K562 (cell line): ENCODE measurements around the gene MED12. TPM values are rescaled to one million over a fixed set of nuclear protein-coding genes. Genes with fewer than 3 reads are reported as not detected.

Source experiments
- ATAC-seq: fragments of 200-7000 bp; cut with Tn5 transposase; 3 replicates; pipeline ENCODE4 v1.9.1; 2020; ENCODE audit warnings: moderate library complexity
- BruUV-seq: library from RNA; stranded (reverse); fragments of 400-500 nt; replicated peaks from 2 replicates; lab custom pipeline; 2021; lab: Mats Ljungman, UMichigan
- CTCF ChIA-PET: fragments of 300-600 bp; formaldehyde crosslinking; extraction: SDS; loops from one replicate; lab custom pipeline; 2021; ENCODE audit warnings: low intra/inter-chr PET ratio; lab: Yijun Ruan, JAX
- POLR2A ChIA-PET: fragments of 300-600, 350-650 bp; sonication (Branson Sonifier 250); formaldehyde crosslinking; extraction: SDS; loops from one replicate; lab custom pipeline; 2021; ENCODE audit warnings: antibody characterized with exemption, inconsistent platforms; lab: Yijun Ruan, JAX
- DNase-seq, 4 experiments: peaks; one replicate each; pipeline versions ENCODE4 v3.0.0 to v3.0.0-alpha.2; 2011 to 2018; ENCODE audit warnings: low spot score in 3 of 4, mixed read lengths in 3 of 4; ENCODE audit errors: extremely low read depth in 1 of 4
- FAIRE-seq: peaks from 2 replicates; lab custom pipeline; 2011; peaks lifted over from hg19 to GRCh38; lab: Jason Lieb, UNC
- H2AFZ ChIP-seq: 2 replicates; pipeline ENCODE4 v1.6.0; 2011; ENCODE audit warnings: low read depth, low read length, control low read depth, inconsistent platforms
- H3K27ac ChIP-seq: fragments of 200-600 bp; 3 replicates; pipeline ENCODE4 v1.8.0; 2011; ENCODE audit warnings: low read depth, mild to moderate bottlenecking, control low read depth, inconsistent platforms, low read length, moderate library complexity, mixed read lengths; ENCODE audit errors: extremely low read depth
- H3K27me3 ChIP-seq, 2 experiments: fragments of 300-600 bp in 1 of 2; 2 replicates in 1 of 2; 3 replicates in 1 of 2; pipeline versions ENCODE4 v1.6.0 to v1.8.0; 2011; ENCODE audit warnings: inconsistent platforms in 2 of 2, low read length in 2 of 2, mild to moderate bottlenecking in 1 of 2, mixed read lengths in 1 of 2, moderate library complexity in 1 of 2; ENCODE audit not compliant: control insufficient read depth in 2 of 2, insufficient read depth in 2 of 2
- H3K36me3 ChIP-seq: fragments of 300-600 bp; 3 replicates; pipeline ENCODE4 v1.8.0; 2011; ENCODE audit warnings: mild to moderate bottlenecking, low read length, inconsistent platforms; ENCODE audit not compliant: control insufficient read depth, insufficient read depth
- H3K4me1 ChIP-seq, 2 experiments: fragments of 200-600 bp in 1 of 2; replicated peaks in 1 of 2; 2 replicates in 1 of 2; 3 replicates in 1 of 2; pipeline versions ENCODE4 v1.5.1 to v1.8.0; 2011; ENCODE audit warnings: inconsistent platforms in 2 of 2, low read length in 2 of 2, mild to moderate bottlenecking in 1 of 2, mixed read lengths in 1 of 2, moderate library complexity in 1 of 2; ENCODE audit not compliant: control insufficient read depth in 2 of 2, insufficient read depth in 2 of 2
- H3K4me2 ChIP-seq: 2 replicates; pipeline ENCODE4 v1.6.1; 2011; ENCODE audit warnings: low read length, control low read depth, inconsistent platforms, mixed read lengths; ENCODE audit not compliant: insufficient read depth
- H3K4me3 ChIP-seq: fragments of 200-600 bp; sonication (generic), shearing (Covaris generic); 2 replicates; pipeline ENCODE4 v1.5.1; 2016; ENCODE audit warnings: control low read depth, inconsistent platforms
- H3K79me2 ChIP-seq: fragments of 200-600 bp; 3 replicates; pipeline ENCODE4 v1.8.0; 2011; ENCODE audit warnings: low read length, inconsistent platforms; ENCODE audit not compliant: control insufficient read depth, insufficient read depth
- H3K9ac ChIP-seq, 2 experiments: 2 replicates each; pipeline versions ENCODE4 v1.6.0 to v1.6.1; 2011; ENCODE audit warnings: low read depth in 2 of 2, low read length in 2 of 2, control low read depth in 1 of 2, inconsistent platforms in 1 of 2, mild to moderate bottlenecking in 1 of 2, mixed read lengths in 1 of 2; ENCODE audit not compliant: insufficient read depth in 1 of 2
- H3K9me1 ChIP-seq: one replicate; pipeline ENCODE4 v1.6.0; 2011; ENCODE audit warnings: inconsistent platforms, mild to moderate bottlenecking, low read length, moderate library complexity; ENCODE audit not compliant: control insufficient read depth, insufficient read depth
- H3K9me3 ChIP-seq: replicated peaks from 2 replicates; pipeline ENCODE4 v1.5.1; 2011; ENCODE audit warnings: low read depth, low read length, inconsistent platforms; ENCODE audit not compliant: control insufficient read depth, insufficient read depth
- H4K20me1 ChIP-seq: replicated peaks from 2 replicates; pipeline ENCODE4 v1.6.1; 2011; ENCODE audit warnings: low read length, inconsistent platforms, mixed read lengths; ENCODE audit not compliant: control insufficient read depth, insufficient read depth
- GTF2E2 ChIP-seq: fragments of 200-800 bp; sonication (Bioruptor generic); IDR thresholded peaks from 2 replicates; pipeline ENCODE4 v1.6.1; 2016; ENCODE audit warnings: missing genetic modification characterization, missing compliant biosample characterization
- NCOA1 ChIP-seq: fragments of 450-650 bp; IDR thresholded peaks from 2 replicates; pipeline ENCODE4 v1.6.1; 2016; ENCODE audit warnings: low read depth
- NR2C2 ChIP-seq, 2 experiments: fragments of 200-800 bp in 1 of 2; sonication (Bioruptor generic) in 1 of 2; sonication (generic) in 1 of 2; formaldehyde crosslinking in 1 of 2; IDR thresholded peaks; 2 replicates each; pipeline versions ENCODE4 v1.6.1 to v1.8.0; 2016 to 2022; ENCODE audit warnings: mild to moderate bottlenecking in 1 of 2, missing compliant biosample characterization in 1 of 2, missing genetic modification characterization in 1 of 2, missing genetic modification reagents in 1 of 2
- ZNF586 ChIP-seq: fragments of 450-650 bp; formaldehyde crosslinking; conservative IDR thresholded peaks from 2 replicates; pipeline ENCODE4 v1.4.0; 2020; ENCODE audit warnings: mild to moderate bottlenecking, moderate library complexity
- ZNF668 ChIP-seq: fragments of 250-450 bp; sonication (Bioruptor Pico); IDR thresholded peaks from 2 replicates; pipeline ENCODE4 v1.8.0; 2022; ENCODE audit warnings: mild to moderate bottlenecking, inconsistent platforms
- WGBS: fragments of 100-300 bp; shearing (Covaris generic); methylation state at CpG from one replicate; pipeline ENCODE4 v1.1.6; 2016; ENCODE audit warnings: low coverage, mixed read lengths; ENCODE audit not compliant: insufficient coverage; ENCODE audit errors: missing lambda C conversion rate; 5-methylcytosine and 5-hydroxymethylcytosine counted together
- in situ Hi-C: fragments of 300-500 bp; cut with MboI; formaldehyde crosslinking; loops from 4 replicates; pipeline ENCODE4 v1.15.0; 2018; ENCODE audit warnings: inconsistent platforms, mixed read lengths
- intact Hi-C: fragments of 100-400 bp; cut with micrococcal nuclease; formaldehyde crosslinking; loops from 2 replicates; pipeline ENCODE4 v1.14.2; 2022
- polyA plus RNA-seq, 8 experiments: library from polyadenylated mRNA; depleted of rRNA in 4 of 8; stranded (reverse) in 5 of 8; unstranded in 3 of 8; fragments of >200 nt; fragmentation: Nextera tagmentation in 2 of 8; fragmentation: Illumina TruSeq in 1 of 8; extraction: Ambion mirVana in 2 of 8; extraction: Trizol in 1 of 8; gene quantifications; 2 replicates each; pipeline versions ENCODE4 v1.2.1 to v1.2.3, GENCODE V29; 2011 to 2014; ENCODE audit warnings: inconsistent platforms in 1 of 8, missing spikeins in 1 of 8
- total RNA-seq, 7 experiments: library from RNA; depleted of rRNA in 6 of 7; stranded (reverse); fragments of >200 nt in 6 of 7; fragmentation: Illumina TruSeq in 2 of 7; extraction: Trizol in 2 of 7; gene quantifications; 2 replicates each; pipeline versions ENCODE4 v1.2.1 to v1.2.3, GENCODE V29; 2011 to 2021; ENCODE audit warnings: low replicate concordance in 1 of 7
- TF ChIP-seq, protein P1 (sequence below): fragments of 450-650 bp; IDR thresholded peaks from 2 replicates; pipeline ENCODE4 v1.7.0; 2016; ENCODE audit warnings: borderline replicate concordance

Gene MED12
- total and polyA plus RNA-seq, 9 of the 15 experiments (the other 6 are each of a cell fraction or from before 2014, with no cell fraction given) = 1.6 to 49.7 (median 8.6) TPM

DNA sequence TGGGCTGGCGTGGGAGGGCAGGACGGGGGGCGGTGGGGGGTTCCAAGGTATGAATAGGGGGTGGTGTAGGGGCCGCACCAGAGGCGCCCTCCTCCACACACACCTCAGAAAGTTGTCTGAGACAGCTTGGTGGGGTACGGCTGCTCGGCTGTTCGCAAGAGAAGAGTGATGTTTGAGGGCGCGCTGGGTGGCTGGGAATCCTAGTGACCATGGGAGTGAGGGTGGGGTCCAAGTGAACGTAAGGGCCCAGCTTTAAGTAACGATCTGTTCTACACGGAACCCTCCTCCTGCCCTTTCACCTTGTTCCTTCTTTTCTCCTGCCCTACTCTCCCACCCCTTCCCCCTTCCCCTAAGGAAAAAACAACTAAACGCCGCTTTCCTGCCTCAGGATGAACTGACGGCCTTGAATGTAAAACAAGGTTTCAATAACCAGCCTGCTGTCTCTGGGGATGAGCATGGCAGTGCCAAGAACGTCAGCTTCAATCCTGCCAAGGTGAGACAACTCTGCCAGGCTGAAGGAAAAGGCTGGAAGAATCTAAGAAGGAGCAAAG lies 664 bp downstream of the MED12 start:
- H3K9ac ChIP-seq = peak overlapping the region; percentile 86 to 96
- TF ChIP-seq NCOA1 = no peak
- TF ChIP-seq, protein P1, sequence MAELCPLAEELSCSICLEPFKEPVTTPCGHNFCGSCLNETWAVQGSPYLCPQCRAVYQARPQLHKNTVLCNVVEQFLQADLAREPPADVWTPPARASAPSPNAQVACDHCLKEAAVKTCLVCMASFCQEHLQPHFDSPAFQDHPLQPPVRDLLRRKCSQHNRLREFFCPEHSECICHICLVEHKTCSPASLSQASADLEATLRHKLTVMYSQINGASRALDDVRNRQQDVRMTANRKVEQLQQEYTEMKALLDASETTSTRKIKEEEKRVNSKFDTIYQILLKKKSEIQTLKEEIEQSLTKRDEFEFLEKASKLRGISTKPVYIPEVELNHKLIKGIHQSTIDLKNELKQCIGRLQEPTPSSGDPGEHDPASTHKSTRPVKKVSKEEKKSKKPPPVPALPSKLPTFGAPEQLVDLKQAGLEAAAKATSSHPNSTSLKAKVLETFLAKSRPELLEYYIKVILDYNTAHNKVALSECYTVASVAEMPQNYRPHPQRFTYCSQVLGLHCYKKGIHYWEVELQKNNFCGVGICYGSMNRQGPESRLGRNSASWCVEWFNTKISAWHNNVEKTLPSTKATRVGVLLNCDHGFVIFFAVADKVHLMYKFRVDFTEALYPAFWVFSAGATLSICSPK = no peak
- TF ChIP-seq ZNF668 (CRISPR knock-in tag) = no peak
- no peak for TF ChIP-seq ZNF586 (CRISPR knock-in tag)
- 0 out of 2 replicates have a peak, but pooled peaks have one; percentile 14 for TF ChIP-seq GTF2E2 (tag)
- TF ChIP-seq NR2C2 (CRISPR knock-in tag; IDR thresholded peaks at IDR 0.05) = no peak
- TF ChIP-seq NR2C2 (tag; IDR thresholded peaks at IDR 0.05) = peak; percentile 49; the same call in 1 of the 2 replicates
- peaks cover 8% of the 10 kb centered on the region in 2 experiments; a peak in 4 of 5 replicates for H3K4me1 ChIP-seq
- peak; percentile 68 for ATAC-seq
- no peaks in the 10 kb centered on the region for H3K9me3 ChIP-seq
- peak; percentile 48 for FAIRE-seq
- H3K27ac ChIP-seq = peak overlapping the region; percentile 91
- H3K79me2 ChIP-seq = peaks cover 15% of the 10 kb centered on the region
- CTCF ChIA-PET = no interaction called here
- intact Hi-C loops = no loop called here
- peak overlapping the region; percentile 88 for H3K4me2 ChIP-seq
- H4K20me1 ChIP-seq = no peaks in the 10 kb centered on the region
- peaks cover 2% of the 10 kb centered on the region for H3K9me1 ChIP-seq
- peak in 1 of 4 experiments; percentile 27 for DNase-seq
- no peaks in the 10 kb centered on the region for H3K27me3 ChIP-seq
- POLR2A ChIA-PET = interaction anchor here (0.6 to 3.3 kb wide), 9 partner anchors 8 to 442 kb away, joined by 3 to 29 read pairs (median 4); partner anchors contain the start of gene NONO
- H2AFZ ChIP-seq = peak overlapping the region; percentile 62
- WGBS = 5% methylated on average over 7 of the region's 17 CpGs
- BruUV-seq = no TSS peak
- H3K4me3 ChIP-seq = peak overlapping the region; percentile 89
- in situ Hi-C loops = no loop called here
- peaks cover 47% of the 10 kb centered on the region for H3K36me3 ChIP-seq
